ENCODE data around the gene C11orf42.
A peak's percentile ranks its signal among the peaks of the same experiment; 100 is the strongest.
"Not testable (repeated sequence)": the region's sequence is repeated elsewhere in the genome, so short reads cannot be mapped to it uniquely, and the experiment has no call there.

Gene C11orf42

GRCh38 chr11:6224421-6224820, 19.1 kb downstream of the C11orf42 start:
- no peak for DNase-seq

DNA sequence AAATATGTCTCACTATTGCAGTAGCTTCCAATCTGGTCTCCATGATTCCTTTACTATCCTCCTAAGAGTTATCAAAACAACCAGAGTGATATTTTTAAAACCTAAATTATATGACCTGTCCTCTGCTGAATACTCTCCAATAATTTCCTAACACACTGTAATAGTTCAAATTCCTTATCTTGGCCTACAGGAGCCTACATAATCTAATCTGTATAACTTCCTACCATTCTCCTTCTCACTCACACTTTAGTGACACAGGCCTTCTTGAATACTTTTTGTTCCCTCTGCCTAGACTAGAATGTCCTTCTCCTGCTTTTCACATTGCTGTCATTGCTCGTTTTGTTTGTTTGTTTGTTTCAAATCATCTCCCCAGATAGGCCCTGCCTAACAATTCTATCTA, 19.7 kb downstream of the C11orf42 start:
- DNase-seq: no peak

GRCh38 chr11:6225896-6226295, 20.5 kb downstream of the C11orf42 start:
- DNase-seq: no peak

DNA sequence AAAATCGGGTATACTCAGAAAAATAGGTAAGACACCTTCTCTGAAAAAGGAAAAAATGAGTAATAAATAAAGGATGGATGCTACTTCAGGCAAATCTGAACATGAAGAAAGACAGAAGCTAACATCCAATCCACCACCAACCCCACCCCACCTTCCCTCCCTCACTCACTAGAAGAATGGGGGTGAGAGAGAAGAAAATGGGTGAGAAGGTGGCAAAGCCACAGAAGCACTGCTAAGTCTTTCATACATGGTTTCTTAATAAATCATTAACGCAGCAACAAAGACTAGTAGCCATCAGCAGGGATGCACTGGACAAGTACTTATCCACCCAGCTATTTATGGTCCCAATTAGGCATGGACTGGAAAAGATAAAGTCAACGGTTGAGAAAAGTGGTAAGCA, 23.2 kb downstream of the C11orf42 start:
- DNase-seq: no peak

GRCh38 chr11:6229911-6230310, 24.6 kb downstream of the C11orf42 start:
- DNase-seq: no peak

DNA sequence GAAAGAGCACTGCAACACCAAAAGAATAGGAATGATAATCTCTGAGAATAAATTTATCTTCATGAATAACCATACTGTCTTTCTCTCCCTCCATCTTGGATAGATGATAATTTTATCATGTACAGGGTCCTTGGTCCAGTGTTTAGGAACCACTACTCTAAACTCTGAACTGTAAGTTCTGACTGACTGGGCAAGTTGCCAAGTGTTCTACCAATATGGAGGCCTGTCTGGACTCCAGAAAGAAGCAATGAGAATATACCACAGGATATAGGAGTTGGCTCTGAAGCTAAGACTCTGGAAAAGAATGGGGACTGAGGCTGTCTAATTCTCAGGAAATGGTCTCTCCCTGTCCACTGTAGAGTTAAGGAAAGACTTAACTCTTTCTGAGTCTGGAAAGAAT, 27.5 kb downstream of the C11orf42 start:
- no peak for DNase-seq

DNA sequence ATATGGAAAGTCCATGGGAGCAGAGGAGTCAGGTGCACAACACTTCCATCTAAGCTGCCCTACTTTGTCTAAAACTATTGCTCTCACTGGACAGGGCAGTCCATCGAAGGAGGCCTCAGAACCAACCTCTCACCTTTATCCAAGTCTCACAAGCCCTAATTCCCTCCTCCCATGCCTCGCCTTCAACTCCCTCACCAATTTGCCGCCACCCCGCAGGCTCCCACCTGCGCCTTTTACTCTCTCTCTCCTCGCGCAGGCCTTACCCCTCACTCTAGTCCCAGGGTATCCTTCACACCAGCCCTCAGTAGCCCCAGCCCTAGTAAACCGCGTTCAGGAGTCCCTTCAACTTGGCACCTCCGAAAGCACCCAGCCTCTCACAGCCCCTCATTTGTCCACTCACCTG, 28.6 kb downstream of the C11orf42 start:
- DNase-seq: peak; percentile 6

GRCh38 chr11:6234387-6235107, 29.2 kb downstream of the C11orf42 start, which contains the start of gene FHIP1B:
TSS of gene FHIP1B (minus strand) at chr11:6234636. CDS start at chr11:6224516, 10,120 bp downstream.
- DNase-seq: peak; percentile 100

DNA sequence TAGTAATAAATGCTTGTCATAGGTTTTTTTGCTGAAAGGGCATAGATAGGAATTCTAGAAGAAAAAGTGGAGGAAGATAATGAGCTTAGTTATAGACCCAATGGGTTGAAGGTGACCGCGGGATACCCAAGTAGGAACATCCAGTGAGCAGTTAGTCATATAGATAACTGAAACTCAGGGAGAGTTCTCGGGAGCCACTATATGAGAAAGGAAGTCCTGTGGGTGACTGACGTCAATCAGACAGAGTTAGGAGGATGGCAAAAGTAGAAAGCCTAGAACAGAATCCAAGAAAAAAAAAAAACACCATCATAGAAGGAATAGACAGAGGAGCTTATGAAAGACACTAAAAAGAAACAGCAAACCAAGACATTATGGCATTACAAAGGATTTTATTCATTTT, 31.9 kb downstream of the C11orf42 start:
- no peak for DNase-seq

GRCh38 chr11:6237761-6238302, 32.5 kb downstream of the C11orf42 start:
- no peak for DNase-seq

- DNase-seq: no peak
These were observed 33.5 kb downstream of the C11orf42 start, which contains the start of gene CNGA4 for GRCh38 chr11:6238902-6239301. TSS of gene CNGA4 (plus strand) at chr11:6239089. CDS start at chr11:6239207, 118 bp downstream.

GRCh38 chr11:6240139-6240538, 34.8 kb downstream of the C11orf42 start:
- no peak for DNase-seq

DNA sequence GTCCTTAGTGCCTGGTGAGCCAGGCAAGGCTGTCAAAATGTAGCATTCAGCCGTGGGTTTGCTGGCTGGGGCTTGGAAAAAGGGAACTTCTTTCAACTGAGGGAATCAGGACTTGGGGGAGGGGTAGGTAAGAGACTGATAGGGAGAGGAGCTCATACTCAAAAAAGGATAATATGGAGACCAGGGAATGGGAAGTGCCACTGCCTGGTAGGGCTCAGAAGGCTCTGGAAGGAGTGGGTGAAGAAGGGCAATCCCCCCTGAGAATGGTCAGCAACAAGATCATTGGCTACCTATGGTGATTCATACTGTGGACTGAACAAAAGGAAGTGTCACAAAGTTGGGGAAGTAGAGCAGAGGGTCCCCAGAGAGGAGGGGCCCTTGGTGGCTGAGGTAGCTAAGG, 35.4 kb downstream of the C11orf42 start:
- no peak for DNase-seq

GRCh38 chr11:6241316-6241715, 36.0 kb downstream of the C11orf42 start:
- DNase-seq: no peak

DNA sequence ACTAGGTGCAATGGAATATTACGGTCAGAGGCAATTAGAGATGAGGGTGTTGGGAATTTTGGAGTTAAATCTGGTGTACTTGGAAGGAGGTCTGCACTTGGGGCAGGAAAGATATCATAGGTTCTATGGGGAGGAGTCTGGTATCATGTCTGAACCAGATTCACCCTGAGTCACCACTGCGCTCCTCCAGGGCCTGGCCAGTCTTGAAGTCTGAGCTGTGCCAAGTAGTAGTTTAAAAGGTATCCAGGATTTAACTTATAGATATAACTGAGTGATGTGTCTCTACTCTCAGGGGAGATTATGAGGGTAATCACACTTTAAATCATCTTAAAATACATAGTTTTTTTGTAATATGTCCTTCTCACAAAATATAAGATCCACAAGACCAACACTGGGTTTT, 40.2 kb downstream of the C11orf42 start:
- DNase-seq: no peak

- no peak for DNase-seq
These were observed 42.9 kb downstream of the C11orf42 start for GRCh38 chr11:6248248-6248647.

GRCh38 chr11:6248897-6249296, 43.5 kb downstream of the C11orf42 start:
- DNase-seq: not testable (repeated sequence)

DNA sequence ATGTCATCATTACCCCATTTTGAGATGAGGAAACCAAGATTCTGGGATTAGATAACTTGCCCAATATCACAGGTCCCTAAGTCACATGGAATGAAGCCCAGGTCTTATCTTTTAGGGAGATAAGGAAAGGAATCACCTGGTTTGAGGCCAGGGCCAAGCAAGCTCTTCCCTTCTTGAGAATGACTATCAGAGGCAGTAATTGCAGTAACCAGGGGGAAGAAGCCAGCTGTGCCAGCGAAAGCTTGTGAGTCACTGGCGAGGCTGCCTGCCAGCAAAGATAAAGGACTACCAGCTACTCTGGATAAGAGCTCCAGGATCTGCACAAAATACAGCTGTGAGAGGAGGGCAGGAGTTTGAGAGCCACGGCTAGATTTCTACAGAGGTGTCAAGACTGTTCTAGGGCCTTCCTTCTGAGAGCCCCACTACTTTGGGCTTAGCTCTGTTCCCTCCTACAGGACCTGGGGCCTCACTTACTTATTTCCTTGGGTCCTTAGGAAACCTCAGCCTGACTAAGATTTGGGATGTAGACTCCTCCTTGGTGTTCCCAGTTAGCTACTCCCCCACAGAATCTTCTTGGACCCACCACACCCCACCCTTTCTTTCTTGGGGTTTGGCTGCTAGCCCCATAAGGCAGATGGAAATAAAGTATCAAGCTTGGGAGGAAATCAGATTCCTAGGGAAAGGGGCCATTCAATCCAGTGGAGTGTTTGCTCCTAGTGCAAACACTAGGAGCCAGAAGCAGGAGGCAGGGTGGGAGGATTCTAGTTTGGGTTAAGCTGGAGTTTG, 44.6 kb downstream of the C11orf42 start:
- no peak for DNase-seq

DNA sequence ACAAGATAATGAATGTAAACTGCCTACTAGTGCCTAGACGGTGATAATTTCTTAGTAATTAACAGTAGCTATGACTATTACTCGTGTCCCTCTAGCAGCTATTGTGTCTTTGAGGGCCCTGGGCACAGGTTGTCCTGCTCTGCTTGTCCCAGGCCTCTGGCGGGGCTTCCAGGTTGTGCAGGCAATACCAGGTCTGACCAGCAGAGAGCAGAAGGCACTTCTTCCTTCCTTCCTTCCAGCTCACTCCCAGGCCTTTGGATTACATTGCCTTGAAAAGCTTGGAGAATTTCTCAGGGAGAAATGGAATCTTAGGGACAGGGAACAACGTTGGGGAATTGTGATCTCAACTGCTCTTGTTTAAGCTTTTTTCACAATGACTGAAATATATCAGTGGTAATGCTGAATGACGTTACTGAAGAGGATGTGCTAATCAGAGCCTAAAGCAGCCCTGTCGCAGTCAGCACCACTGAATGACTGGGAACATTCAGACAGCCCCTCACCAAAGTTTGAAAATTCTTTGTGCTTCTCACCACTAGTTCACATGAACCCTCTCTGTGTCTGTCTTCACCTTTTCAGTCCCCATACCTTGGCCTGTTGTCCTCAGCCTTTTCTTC, 45.9 kb downstream of the C11orf42 start:
- peak; percentile 32 for DNase-seq

DNA sequence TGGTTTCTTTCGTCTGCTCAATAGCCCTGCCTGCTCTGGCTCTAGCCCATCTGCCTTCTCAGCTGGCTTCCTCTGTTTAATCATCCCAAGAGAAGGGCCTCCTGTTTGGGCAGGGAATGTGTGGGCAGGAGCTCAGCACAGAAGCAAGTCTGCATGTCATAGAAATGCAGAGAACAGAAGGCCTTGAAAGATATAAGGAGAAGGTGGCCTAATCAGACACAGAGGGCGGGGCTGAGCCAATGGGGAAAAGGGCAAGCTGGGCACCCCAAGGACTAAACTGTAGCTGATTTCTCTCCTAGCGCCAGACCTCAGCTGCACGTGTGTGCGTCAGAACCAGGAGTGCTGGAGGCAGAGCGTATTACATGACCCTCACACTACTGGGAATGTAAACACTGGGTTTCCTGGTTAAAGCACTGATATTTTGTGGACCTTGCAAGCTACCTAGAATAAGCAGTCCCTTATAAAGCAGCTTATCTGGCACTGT, 46.7 kb downstream of the C11orf42 start:
- DNase-seq: no peak

- no peak for DNase-seq
These were observed 47.8 kb downstream of the C11orf42 start for GRCh38 chr11:6253197-6253596.

DNA sequence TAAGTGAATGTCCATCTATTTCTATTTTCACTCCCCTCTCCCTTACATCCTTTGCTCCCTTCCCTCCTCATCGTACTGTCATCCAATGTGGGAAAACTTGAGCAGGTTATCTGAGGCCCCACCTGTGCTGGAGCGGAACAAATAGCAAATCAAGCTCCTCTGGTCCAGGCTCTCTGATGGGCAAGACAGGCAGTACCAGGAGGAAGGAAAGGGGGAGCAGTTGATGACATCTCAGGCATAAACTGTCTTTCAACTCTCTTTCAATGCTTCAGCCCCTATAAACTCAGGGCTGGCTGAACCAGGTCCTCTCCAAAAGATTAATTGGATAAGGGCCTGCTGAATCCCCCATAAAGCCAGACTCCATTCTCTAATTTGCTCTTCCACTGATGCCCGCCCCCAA, 52.8 kb downstream of the C11orf42 start:
- DNase-seq: no peak

DNA sequence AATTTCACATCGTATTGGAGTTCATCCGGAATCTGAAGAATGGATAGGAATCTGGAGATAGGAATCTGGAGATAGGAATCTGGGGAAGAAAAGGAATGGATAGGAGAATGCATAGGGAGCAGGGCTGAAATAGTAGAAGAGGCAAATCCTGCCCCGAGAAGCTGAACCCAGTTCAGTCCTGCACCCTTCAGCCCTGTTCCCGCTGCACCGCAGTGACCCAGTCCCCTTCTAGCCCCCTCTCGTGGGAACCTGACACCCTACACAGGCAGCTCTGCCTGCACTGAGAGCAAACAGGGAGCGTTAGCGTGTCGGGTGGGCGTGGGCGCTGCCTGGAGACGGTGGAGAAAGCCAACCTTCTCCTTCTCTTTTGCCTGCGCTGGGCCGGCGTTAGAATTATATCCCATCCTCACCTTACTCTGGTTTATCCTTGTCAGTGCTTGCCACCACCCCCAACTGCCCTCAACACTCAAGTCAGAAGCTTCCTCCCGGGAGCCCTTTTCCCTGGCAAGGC, 53.3 kb downstream of the C11orf42 start:
- peak; percentile 19 for DNase-seq
